Effector memory CD4-positive, alpha-beta T cell (primary cell): Measurements from ENCODE around the gene TMEM59.

Source experiments
- DNase-seq, 3 donors: peaks; one replicate each; pipeline ENCODE4 v3.0.0-alpha.2; 2020
- H3K27ac ChIP-seq: 2 replicates; pipeline ENCODE4 v1.7.0; 2013; ENCODE audit warnings: mild to moderate bottlenecking, low read length, moderate library complexity; ENCODE audit not compliant: insufficient read depth, poor library complexity, severe bottlenecking
- H3K27me3 ChIP-seq: replicated peaks from 2 replicates; pipeline ENCODE4 v1.7.0; 2013; ENCODE audit warnings: mild to moderate bottlenecking, low read length; ENCODE audit not compliant: insufficient read depth, control insufficient read depth, poor library complexity, severe bottlenecking
- H3K36me3 ChIP-seq: 2 replicates; pipeline ENCODE4 v1.7.0; 2013; ENCODE audit warnings: mild to moderate bottlenecking, low read length, moderate library complexity; ENCODE audit not compliant: control insufficient read depth, insufficient read depth
- H3K4me1 ChIP-seq: 2 replicates; pipeline ENCODE4 v1.7.0; 2013; ENCODE audit warnings: low read length, mild to moderate bottlenecking; ENCODE audit not compliant: control insufficient read depth, insufficient read depth, poor library complexity, severe bottlenecking
- H3K4me3 ChIP-seq: 2 replicates; pipeline ENCODE4 v1.7.0; 2013; ENCODE audit warnings: low read length, low read depth, mild to moderate bottlenecking; ENCODE audit not compliant: insufficient read depth, poor library complexity, severe bottlenecking
- H3K9me3 ChIP-seq: 2 replicates; pipeline ENCODE4 v1.7.0; 2013; ENCODE audit warnings: mild to moderate bottlenecking, low read length, moderate library complexity; ENCODE audit not compliant: control insufficient read depth

TMEM59 gene

DNA sequence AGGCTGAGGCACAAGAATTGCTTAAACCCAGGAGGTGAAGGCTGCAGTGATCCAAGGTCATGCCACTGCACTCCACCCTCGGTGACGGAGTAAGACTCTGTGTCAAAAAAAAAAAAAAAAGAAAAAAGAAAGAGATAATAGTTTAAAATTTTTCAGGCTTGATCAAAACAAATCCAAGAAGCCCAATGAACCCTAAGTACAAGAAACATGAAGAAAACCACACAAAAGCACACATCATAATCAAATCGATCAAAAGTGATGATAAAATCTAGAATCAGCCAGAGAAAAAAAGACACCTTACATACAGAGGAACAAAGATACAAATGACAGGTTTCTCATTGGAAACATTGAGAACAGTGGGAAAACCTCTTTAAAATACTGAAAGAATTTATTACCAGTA is 66.5 kb downstream of the TMEM59 start:
- H3K4me1 ChIP-seq: peaks cover 5% of the 10 kb centered on the region
- H3K36me3 ChIP-seq: no peaks in the 10 kb centered on the region
- DNase-seq: no peak
- no peaks in the 10 kb centered on the region for H3K27me3 ChIP-seq
- H3K27ac ChIP-seq: no peak overlapping the region
- no peak overlapping the region for H3K4me3 ChIP-seq
- no peaks in the 10 kb centered on the region for H3K9me3 ChIP-seq

DNA sequence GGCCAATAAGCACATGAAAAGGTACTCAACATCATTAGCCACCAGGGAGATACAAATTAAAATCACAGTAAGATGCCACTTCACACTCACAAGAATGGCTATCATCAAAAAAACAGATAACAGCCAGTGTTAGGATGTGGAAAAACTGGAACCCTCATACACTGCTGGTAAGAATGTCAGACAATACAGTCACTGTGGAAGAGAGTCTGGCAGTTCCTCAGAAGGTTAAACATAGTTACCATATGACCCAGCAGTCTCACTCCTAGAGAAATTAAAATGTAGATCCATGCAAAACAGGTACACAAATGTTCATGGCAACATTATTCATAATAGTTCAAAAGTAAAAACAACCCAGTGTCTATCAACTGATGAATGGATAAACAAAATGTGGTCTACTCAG is 68.3 kb downstream of the TMEM59 start:
- no peaks in the 10 kb centered on the region for H3K9me3 ChIP-seq
- no peak overlapping the region for H3K4me3 ChIP-seq
- no peaks in the 10 kb centered on the region for H3K27me3 ChIP-seq
- H3K27ac ChIP-seq: no peak overlapping the region
- H3K36me3 ChIP-seq: no peaks in the 10 kb centered on the region
- H3K4me1 ChIP-seq: peaks cover 5% of the 10 kb centered on the region
- no peak for DNase-seq

DNA sequence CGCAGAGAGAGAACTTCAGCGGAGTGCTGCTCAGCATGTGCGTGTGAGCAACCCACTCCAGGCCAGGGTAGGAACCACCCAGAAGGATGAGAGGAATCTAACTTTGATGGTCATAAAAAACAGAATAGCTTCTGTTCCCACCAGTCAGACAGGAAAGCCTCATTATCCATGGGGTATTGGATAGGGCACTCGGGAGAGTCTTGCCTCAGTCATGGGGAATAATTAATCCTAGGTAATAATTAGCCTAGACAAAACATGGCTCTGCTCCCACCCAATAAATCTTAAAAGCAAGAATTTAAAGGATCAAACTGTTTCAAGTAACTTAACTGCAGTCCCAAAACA is 70.3 kb downstream of the TMEM59 start:
- no peak for DNase-seq
- Histone ChIP-seq H3K4me3 (no peak overlapping the region), H3K4me1 (peaks cover 5% of the 10 kb centered on the region), H3K36me3 (no peaks in the 10 kb centered on the region), H3K9me3 (no peaks in the 10 kb centered on the region), H3K27ac (no peak overlapping the region), H3K27me3 (no peaks in the 10 kb centered on the region)

- no peak for DNase-seq
- Histone ChIP-seq H3K36me3 (no peaks in the 10 kb centered on the region), H3K4me3 (no peak overlapping the region), H3K4me1 (peaks cover 5% of the 10 kb centered on the region), H3K27me3 (no peaks in the 10 kb centered on the region), H3K9me3 (no peaks in the 10 kb centered on the region), H3K27ac (no peak overlapping the region)
Observed at GRCh38 chr1:53982034-53982762, 70.8 kb downstream of the TMEM59 start.

DNA sequence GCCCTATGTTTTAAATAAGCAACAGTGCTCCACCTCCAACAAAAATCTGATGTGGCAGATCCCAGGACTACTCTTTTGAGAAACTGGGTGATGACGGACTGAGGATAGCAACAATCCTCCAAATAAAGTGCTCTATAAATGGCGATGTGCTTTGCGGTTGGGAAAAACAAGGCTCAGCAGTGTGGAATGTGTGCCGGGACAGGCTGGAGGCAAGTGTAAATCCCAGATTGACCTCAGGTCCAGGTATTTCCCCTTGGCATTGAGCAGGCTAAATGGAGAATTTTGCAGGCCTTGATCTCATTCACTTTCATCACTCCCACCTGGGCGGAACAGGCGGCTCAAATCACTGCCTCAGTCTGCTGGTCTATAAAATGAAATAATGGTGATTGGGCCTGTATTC is 71.8 kb downstream of the TMEM59 start:
- H3K27ac ChIP-seq: no peak overlapping the region
- no peaks in the 10 kb centered on the region for H3K36me3 ChIP-seq

DNA sequence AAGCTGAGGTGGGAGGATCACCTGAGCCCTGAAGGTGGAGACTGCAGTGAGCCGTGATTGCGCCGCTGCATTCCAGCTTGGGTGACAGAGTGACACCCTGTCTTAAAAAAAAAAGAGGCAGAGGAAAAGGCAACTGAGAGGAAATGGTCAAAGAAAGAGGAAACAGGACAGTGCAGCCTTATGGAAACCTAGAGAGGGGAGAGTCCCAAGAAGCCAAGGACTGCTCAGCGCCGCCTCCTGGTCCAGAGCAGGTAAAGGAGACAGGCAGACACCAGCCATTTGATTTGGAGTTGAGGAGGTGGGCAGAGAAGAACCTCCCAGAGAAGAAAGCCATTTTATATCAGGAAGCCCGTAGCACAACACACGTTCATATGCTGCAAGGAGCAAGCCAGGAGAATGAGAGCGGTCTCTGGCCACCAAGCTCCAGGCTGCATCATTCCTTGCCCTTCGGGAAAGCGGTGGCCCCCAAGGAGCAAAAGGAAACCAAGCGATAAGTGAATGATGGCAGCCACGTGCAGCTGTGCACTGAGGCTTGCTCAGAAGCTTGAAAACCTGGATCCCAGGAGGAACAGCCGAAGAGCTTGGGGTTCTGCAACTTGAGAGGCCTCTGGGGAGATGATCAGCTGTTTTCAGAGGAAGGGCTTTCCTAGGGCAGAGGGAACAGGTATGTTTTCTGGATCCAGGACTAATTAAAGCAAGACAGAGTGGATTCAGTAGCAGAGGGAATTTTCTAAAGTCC is 73.1 kb downstream of the TMEM59 start:
- Histone ChIP-seq H3K27ac (no peak overlapping the region), H3K36me3 (no peaks in the 10 kb centered on the region), H3K4me1 (no peaks in the 10 kb centered on the region), H3K4me3 (no peak overlapping the region), H3K27me3 (no peaks in the 10 kb centered on the region), H3K9me3 (no peaks in the 10 kb centered on the region)
- DNase-seq: no peak

More for the DNA sequence above, 71.8 kb downstream of the TMEM59 start:
- Histone ChIP-seq H3K27me3 (no peaks in the 10 kb centered on the region), H3K4me3 (no peak overlapping the region), H3K4me1 (peaks cover 5% of the 10 kb centered on the region), H3K9me3 (no peaks in the 10 kb centered on the region)
- DNase-seq: no peak
